Karpas-422 (cell line): ENCODE results near the gene THEMIS2. TPM values are rescaled to one million over a fixed set of nuclear protein-coding genes. Genes with fewer than 3 reads are reported as not detected.

Experiments used
- DNase-seq: peaks from one replicate; pipeline ENCODE4 v3.0.0-alpha.2; 2015
- H2AFZ ChIP-seq: fragments of 200-600 bp; sonication (generic); 2 replicates; pipeline ENCODE4 v1.6.1; 2014; ENCODE audit warnings: antibody characterized with exemption, low read length, mixed read lengths
- H3K27ac ChIP-seq: fragments of 200-600 bp; sonication (generic); 2 replicates; pipeline ENCODE4 v1.5.1; 2014; ENCODE audit warnings: mild to moderate bottlenecking, low read length, moderate library complexity
- H3K27me3 ChIP-seq: fragments of 200-600 bp; sonication (generic); 2 replicates; pipeline ENCODE4 v1.6.1; 2014; ENCODE audit warnings: low read length, mixed read lengths
- H3K36me3 ChIP-seq: fragments of 200-600 bp; sonication (generic); 2 replicates; pipeline ENCODE4 v1.6.1; 2014; ENCODE audit warnings: low read length, mixed read lengths; ENCODE audit not compliant: insufficient read depth
- H3K4me1 ChIP-seq: fragments of 200-600 bp; sonication (generic); 2 replicates; pipeline ENCODE4 v1.6.1; 2014; ENCODE audit warnings: mild to moderate bottlenecking, low read length, mixed read lengths
- H3K4me2 ChIP-seq: fragments of 200-600 bp; sonication (generic); 2 replicates; pipeline ENCODE4 v1.6.1; 2014; ENCODE audit warnings: low read length, low read depth, mild to moderate bottlenecking; ENCODE audit not compliant: poor library complexity, severe bottlenecking
- H3K4me3 ChIP-seq: fragments of 200-600 bp; sonication (generic); 2 replicates; pipeline ENCODE4 v1.5.1; 2014; ENCODE audit warnings: mild to moderate bottlenecking, antibody characterized with exemption, low read length, mixed read lengths
- H3K79me2 ChIP-seq: fragments of 200-600 bp; sonication (generic); 2 replicates; pipeline ENCODE4 v1.6.1; 2014; ENCODE audit warnings: mild to moderate bottlenecking, low read length, mixed read lengths
- H3K9ac ChIP-seq: fragments of 200-600 bp; sonication (generic); 2 replicates; pipeline ENCODE4 v1.6.0; 2014; ENCODE audit warnings: low read length
- H3K9me2 ChIP-seq: fragments of 200-600 bp; sonication (generic), shearing (Covaris generic); replicated peaks from 2 replicates; pipeline ENCODE4 v1.6.0; 2014; ENCODE audit warnings: mild to moderate bottlenecking, low read length, moderate library complexity; ENCODE audit not compliant: insufficient read depth
- H3K9me3 ChIP-seq: fragments of 300-700, 200-600 bp; sonication (generic); 2 replicates; pipeline ENCODE4 v1.6.1; 2014; ENCODE audit warnings: low read length, mixed read lengths
- H4K20me1 ChIP-seq: fragments of 200-600 bp; sonication (generic); 2 replicates; pipeline ENCODE4 v1.6.1; 2014; ENCODE audit warnings: mild to moderate bottlenecking, antibody characterized with exemption, low read length, low read depth; ENCODE audit not compliant: insufficient read depth
- total RNA-seq: library from RNA; depleted of rRNA; stranded (reverse); fragments of >200 nt; shearing (Covaris generic); gene quantifications from 2 replicates; pipeline ENCODE4 v1.2.3, GENCODE V29; 2014; ENCODE audit warnings: low replicate concordance

Gene THEMIS2
- total RNA-seq, 1 experiment from 2014 or later = 8.7 TPM

- DNase-seq = no peak
- Histone ChIP-seq H3K27ac (no peak overlapping the region), H4K20me1 (no peaks in the 10 kb centered on the region), H3K4me1 (peaks cover 19% of the 10 kb centered on the region), H3K79me2 (no peaks in the 10 kb centered on the region), H3K9me2 (no peaks in the 10 kb centered on the region), H3K27me3 (peaks cover 3% of the 10 kb centered on the region; the same call in 1 of the 2 replicates), H3K9me3 (no peaks in the 10 kb centered on the region), H3K4me3 (no peak overlapping the region), H3K36me3 (no peaks in the 10 kb centered on the region), H2AFZ (no peak overlapping the region), H3K9ac (no peak overlapping the region), H3K4me2 (no peak overlapping the region)
Observed at GRCh38 chr1:27878039-27878438, 5.7 kb downstream of the THEMIS2 start.

GRCh38 chr1:27878787-27879335 lies 6.5 kb downstream of the THEMIS2 start:
- no peaks in the 10 kb centered on the region for H3K9me2 ChIP-seq
- H3K4me2 ChIP-seq = no peak overlapping the region
- no peaks in the 10 kb centered on the region for H4K20me1 ChIP-seq
- H2AFZ ChIP-seq = no peak overlapping the region
- no peaks in the 10 kb centered on the region for H3K9me3 ChIP-seq
- DNase-seq = no peak
- H3K4me3 ChIP-seq = no peak overlapping the region
- H3K79me2 ChIP-seq = no peaks in the 10 kb centered on the region
- peaks cover 14% of the 10 kb centered on the region for H3K4me1 ChIP-seq
- no peaks in the 10 kb centered on the region for H3K36me3 ChIP-seq
- no peak overlapping the region for H3K9ac ChIP-seq
- H3K27ac ChIP-seq = no peak overlapping the region
- H3K27me3 ChIP-seq = no peaks in the 10 kb centered on the region

- Histone ChIP-seq H3K36me3 (no peaks in the 10 kb centered on the region), H3K9ac (no peak overlapping the region)
Observed at GRCh38 chr1:27879374-27880082, 7.2 kb downstream of the THEMIS2 start.

GRCh38 chr1:27882543-27882903 lies 10.2 kb downstream of the THEMIS2 start:
- no peak overlapping the region for H2AFZ ChIP-seq
- no peaks in the 10 kb centered on the region for H4K20me1 ChIP-seq
- no peak overlapping the region for H3K4me2 ChIP-seq
- H3K36me3 ChIP-seq = no peaks in the 10 kb centered on the region
- no peaks in the 10 kb centered on the region for H3K79me2 ChIP-seq
- H3K4me3 ChIP-seq = no peak overlapping the region
- no peaks in the 10 kb centered on the region for H3K9me3 ChIP-seq
- no peak for DNase-seq
- H3K9me2 ChIP-seq = no peaks in the 10 kb centered on the region
- peaks cover 7% of the 10 kb centered on the region for H3K4me1 ChIP-seq
- no peak overlapping the region for H3K9ac ChIP-seq
- H3K27ac ChIP-seq = no peak overlapping the region
- no peaks in the 10 kb centered on the region for H3K27me3 ChIP-seq

More at GRCh38 chr1:27879374-27880082, 7.2 kb downstream of the THEMIS2 start:
- Histone ChIP-seq H3K27me3 (no peaks in the 10 kb centered on the region), H3K4me1 (peaks cover 14% of the 10 kb centered on the region), H4K20me1 (no peaks in the 10 kb centered on the region), H3K27ac (no peak overlapping the region), H3K9me2 (no peaks in the 10 kb centered on the region), H3K4me2 (no peak overlapping the region), H3K4me3 (no peak overlapping the region), H3K79me2 (no peaks in the 10 kb centered on the region), H2AFZ (no peak overlapping the region), H3K9me3 (no peaks in the 10 kb centered on the region)
- no peak for DNase-seq

- Histone ChIP-seq H3K4me3 (no peak overlapping the region), H3K79me2 (no peaks in the 10 kb centered on the region), H3K9ac (no peak overlapping the region), H4K20me1 (no peaks in the 10 kb centered on the region), H3K4me1 (peaks cover 8% of the 10 kb centered on the region), H3K36me3 (no peaks in the 10 kb centered on the region), H3K27me3 (no peaks in the 10 kb centered on the region), H2AFZ (no peak overlapping the region), H3K9me2 (no peaks in the 10 kb centered on the region), H3K27ac (no peak overlapping the region), H3K4me2 (no peak overlapping the region), H3K9me3 (no peaks in the 10 kb centered on the region)
- no peak for DNase-seq
Observed at GRCh38 chr1:27883536-27883935, 11.2 kb downstream of the THEMIS2 start.

GRCh38 chr1:27884006-27884954 lies 11.9 kb downstream of the THEMIS2 start:
- no peak overlapping the region for H3K27ac ChIP-seq

GRCh38 chr1:27885114-27885528 lies 12.8 kb downstream of the THEMIS2 start:
- Histone ChIP-seq H3K4me3 (no peak overlapping the region), H4K20me1 (no peaks in the 10 kb centered on the region), H3K79me2 (no peaks in the 10 kb centered on the region), H3K9me3 (no peaks in the 10 kb centered on the region), H2AFZ (no peak overlapping the region), H3K27ac (no peak overlapping the region), H3K4me1 (peaks cover 8% of the 10 kb centered on the region), H3K4me2 (no peak overlapping the region), H3K36me3 (no peaks in the 10 kb centered on the region), H3K9ac (no peak overlapping the region), H3K9me2 (no peaks in the 10 kb centered on the region), H3K27me3 (no peaks in the 10 kb centered on the region)
- DNase-seq = no peak

More at GRCh38 chr1:27884006-27884954, 11.9 kb downstream of the THEMIS2 start:
- H3K9ac ChIP-seq = no peak overlapping the region
- H2AFZ ChIP-seq = no peak overlapping the region
- no peaks in the 10 kb centered on the region for H3K9me2 ChIP-seq
- H3K9me3 ChIP-seq = no peaks in the 10 kb centered on the region
- H3K27me3 ChIP-seq = no peaks in the 10 kb centered on the region
- no peak overlapping the region for H3K4me3 ChIP-seq
- no peaks in the 10 kb centered on the region for H3K36me3 ChIP-seq
- H3K4me1 ChIP-seq = peaks cover 8% of the 10 kb centered on the region
- DNase-seq = no peak
- no peaks in the 10 kb centered on the region for H4K20me1 ChIP-seq
- no peaks in the 10 kb centered on the region for H3K79me2 ChIP-seq
- H3K4me2 ChIP-seq = no peak overlapping the region
